ENCODE data around the gene STMND1.

- TF ChIP-seq, protein P1, sequence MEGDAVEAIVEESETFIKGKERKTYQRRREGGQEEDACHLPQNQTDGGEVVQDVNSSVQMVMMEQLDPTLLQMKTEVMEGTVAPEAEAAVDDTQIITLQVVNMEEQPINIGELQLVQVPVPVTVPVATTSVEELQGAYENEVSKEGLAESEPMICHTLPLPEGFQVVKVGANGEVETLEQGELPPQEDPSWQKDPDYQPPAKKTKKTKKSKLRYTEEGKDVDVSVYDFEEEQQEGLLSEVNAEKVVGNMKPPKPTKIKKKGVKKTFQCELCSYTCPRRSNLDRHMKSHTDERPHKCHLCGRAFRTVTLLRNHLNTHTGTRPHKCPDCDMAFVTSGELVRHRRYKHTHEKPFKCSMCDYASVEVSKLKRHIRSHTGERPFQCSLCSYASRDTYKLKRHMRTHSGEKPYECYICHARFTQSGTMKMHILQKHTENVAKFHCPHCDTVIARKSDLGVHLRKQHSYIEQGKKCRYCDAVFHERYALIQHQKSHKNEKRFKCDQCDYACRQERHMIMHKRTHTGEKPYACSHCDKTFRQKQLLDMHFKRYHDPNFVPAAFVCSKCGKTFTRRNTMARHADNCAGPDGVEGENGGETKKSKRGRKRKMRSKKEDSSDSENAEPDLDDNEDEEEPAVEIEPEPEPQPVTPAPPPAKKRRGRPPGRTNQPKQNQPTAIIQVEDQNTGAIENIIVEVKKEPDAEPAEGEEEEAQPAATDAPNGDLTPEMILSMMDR (conservative IDR thresholded peaks at IDR 0.05; ENCODE audit: low read depth, low read length) = no peak
- TF ChIP-seq FOS (IDR thresholded peaks at IDR 0.05; ENCODE audit: low read depth, low read length) (no peak), POLR2A (IDR thresholded peaks at IDR 0.05; ENCODE audit: low read depth, low read length) (no peak), MAFK (IDR thresholded peaks at IDR 0.05; ENCODE audit: low read depth, low read length) (no peak), RFX5 (IDR thresholded peaks at IDR 0.05; ENCODE audit: low read depth, low read length) (no peak), MAZ (IDR thresholded peaks at IDR 0.05; ENCODE audit: borderline replicate concordance, low read depth, low read length) (no peak), CEBPB (IDR thresholded peaks at IDR 0.05; ENCODE audit: low read depth, low read length) (peak; percentile 19; the same call in 1 of the 2 replicates), NFE2L2 (IDR thresholded peaks at IDR 0.05; ENCODE audit: low read depth, low read length) (no peak)
Observed at GRCh38 chr6:17101422-17102257, at the start of gene STMND1.

Measured in IMR-90 (cell line).